ENCODE measurements around the gene NUP93. TPM values are rescaled to one million over a fixed set of nuclear protein-coding genes. Genes with fewer than 3 reads are reported as not detected.

Gene NUP93
- polyA plus RNA-seq, 1 experiment = 46.4 TPM

DNA sequence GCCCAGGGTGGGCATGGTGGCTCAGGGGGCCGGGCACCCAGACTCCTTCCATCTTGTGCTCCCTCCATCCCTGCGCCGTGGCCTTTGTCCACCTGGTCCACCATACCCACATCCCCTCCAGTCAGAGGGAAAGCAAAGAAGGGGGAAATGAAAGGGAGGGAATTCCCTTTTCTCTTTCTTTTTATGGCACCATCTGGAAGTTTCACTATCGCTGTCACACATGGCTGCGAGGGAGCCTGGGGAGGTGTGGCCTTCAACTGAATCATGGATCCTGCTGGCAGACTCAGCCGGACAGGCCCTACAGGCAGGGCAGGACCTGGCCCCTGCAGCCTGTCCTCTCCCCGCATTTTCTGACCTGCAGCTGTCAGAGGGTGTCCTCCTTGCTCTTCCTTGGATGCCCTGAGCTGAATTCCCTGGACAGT lies 141.3 kb downstream of the NUP93 start:
- Histone ChIP-seq H3K27ac (ENCODE audit: low read depth, low read length) (no peak overlapping the region), H3K27me3 (ENCODE audit: control insufficient read depth, insufficient read depth, low read length) (no peaks in the 10 kb centered on the region), H3K4me3 (ENCODE audit: low read depth, low read length) (no peak overlapping the region), H3K9me3 (ENCODE audit: control insufficient read depth, insufficient read depth, low read length) (no peaks in the 10 kb centered on the region)
- ChIA-PET CTCF (interaction anchor here (1.0 kb wide), 1 partner anchor 78 kb away, joined by 3 read pairs; no protein-coding TSS in a partner anchor), POLR2A (no interaction called here)
- TF ChIP-seq, protein P1, sequence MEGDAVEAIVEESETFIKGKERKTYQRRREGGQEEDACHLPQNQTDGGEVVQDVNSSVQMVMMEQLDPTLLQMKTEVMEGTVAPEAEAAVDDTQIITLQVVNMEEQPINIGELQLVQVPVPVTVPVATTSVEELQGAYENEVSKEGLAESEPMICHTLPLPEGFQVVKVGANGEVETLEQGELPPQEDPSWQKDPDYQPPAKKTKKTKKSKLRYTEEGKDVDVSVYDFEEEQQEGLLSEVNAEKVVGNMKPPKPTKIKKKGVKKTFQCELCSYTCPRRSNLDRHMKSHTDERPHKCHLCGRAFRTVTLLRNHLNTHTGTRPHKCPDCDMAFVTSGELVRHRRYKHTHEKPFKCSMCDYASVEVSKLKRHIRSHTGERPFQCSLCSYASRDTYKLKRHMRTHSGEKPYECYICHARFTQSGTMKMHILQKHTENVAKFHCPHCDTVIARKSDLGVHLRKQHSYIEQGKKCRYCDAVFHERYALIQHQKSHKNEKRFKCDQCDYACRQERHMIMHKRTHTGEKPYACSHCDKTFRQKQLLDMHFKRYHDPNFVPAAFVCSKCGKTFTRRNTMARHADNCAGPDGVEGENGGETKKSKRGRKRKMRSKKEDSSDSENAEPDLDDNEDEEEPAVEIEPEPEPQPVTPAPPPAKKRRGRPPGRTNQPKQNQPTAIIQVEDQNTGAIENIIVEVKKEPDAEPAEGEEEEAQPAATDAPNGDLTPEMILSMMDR (IDR thresholded peaks at IDR 0.05; ENCODE audit: low read depth, low read length) = no peak
- no peak for DNase-seq (ENCODE audit: low read depth, low spot score)

DNA sequence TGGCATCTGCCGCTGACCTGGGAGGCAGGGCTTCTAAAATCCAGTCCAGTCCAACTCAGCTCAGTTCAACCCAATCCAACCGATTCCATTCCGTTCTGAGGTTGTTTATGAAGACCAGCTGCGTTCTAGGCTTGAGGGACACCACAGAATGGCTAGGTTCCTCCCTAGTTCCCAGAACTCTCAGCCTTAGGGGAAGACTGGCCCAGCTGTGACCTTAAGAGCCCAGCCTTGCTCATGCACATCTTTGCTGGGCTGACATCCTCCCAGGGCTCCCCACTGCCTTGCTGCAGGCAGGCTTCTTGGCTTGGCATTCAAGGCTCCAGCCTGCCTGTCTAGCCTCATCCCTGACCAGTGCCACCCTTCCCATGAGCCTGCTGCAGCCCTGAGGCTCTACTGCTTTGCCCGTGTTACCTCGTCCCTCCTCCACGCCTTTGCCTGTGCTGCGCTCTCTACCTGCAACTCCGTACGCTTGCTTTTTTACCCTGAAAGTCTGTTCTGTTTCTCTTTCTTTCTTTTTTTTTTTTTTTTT lies 143.0 kb downstream of the NUP93 start:
- ChIA-PET POLR2A (interaction anchor here (0.7 kb wide), 1 partner anchor 97 kb away, joined by 6 read pairs; no protein-coding TSS in a partner anchor), CTCF (no interaction called here)
- H3K4me3 ChIP-seq (ENCODE audit: low read depth, low read length) = no peak overlapping the region
- no peaks in the 10 kb centered on the region for H3K9me3 ChIP-seq (ENCODE audit: control insufficient read depth, insufficient read depth, low read length)
- TF ChIP-seq, protein P1 (IDR thresholded peaks at IDR 0.05; ENCODE audit: low read depth, low read length) = no peak
- H3K27ac ChIP-seq (ENCODE audit: low read depth, low read length) = no peak overlapping the region
- H3K27me3 ChIP-seq (ENCODE audit: control insufficient read depth, insufficient read depth, low read length) = no peaks in the 10 kb centered on the region
- no peak for DNase-seq (ENCODE audit: low read depth, low spot score)

DNA sequence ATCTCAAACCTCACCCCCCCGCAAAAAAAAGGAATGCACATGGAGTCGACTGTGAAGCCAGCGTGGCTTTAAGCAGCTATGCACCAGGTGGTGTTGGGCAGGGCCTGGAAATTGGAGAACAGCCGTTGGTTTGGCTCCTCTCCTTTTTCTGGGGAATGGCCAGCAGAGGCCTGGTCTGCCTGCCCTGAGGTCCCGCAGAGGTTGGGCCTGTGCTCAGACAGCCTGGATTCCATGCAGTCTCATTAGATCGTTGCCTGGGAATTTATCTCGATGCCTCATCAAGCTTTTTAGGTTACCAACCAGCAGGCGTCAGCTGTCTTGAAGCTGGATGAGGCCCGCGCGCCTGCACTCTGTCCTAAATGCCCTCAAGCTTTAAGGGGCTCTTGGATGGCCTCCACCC lies 144.9 kb downstream of the NUP93 start:
- peaks cover 2% of the 10 kb centered on the region for H3K27me3 ChIP-seq (ENCODE audit: control insufficient read depth, insufficient read depth, low read length)
- H3K4me3 ChIP-seq (ENCODE audit: low read depth, low read length) = no peak overlapping the region
- ChIA-PET CTCF (interaction anchor here (1.6 kb wide), 1 partner anchor 9 kb away, joined by 4 read pairs; no protein-coding TSS in a partner anchor), POLR2A (interaction anchor here (0.5 to 0.6 kb wide), 2 partner anchors 59 to 70 kb away, joined by 3 to 5 read pairs; no protein-coding TSS in a partner anchor)
- TF ChIP-seq, protein P1 (IDR thresholded peaks at IDR 0.05; ENCODE audit: low read depth, low read length) = no peak
- no peak for DNase-seq (ENCODE audit: low read depth, low spot score)
- no peak overlapping the region for H3K27ac ChIP-seq (ENCODE audit: low read depth, low read length)
- H3K9me3 ChIP-seq (ENCODE audit: control insufficient read depth, insufficient read depth, low read length) = no peaks in the 10 kb centered on the region

DNA sequence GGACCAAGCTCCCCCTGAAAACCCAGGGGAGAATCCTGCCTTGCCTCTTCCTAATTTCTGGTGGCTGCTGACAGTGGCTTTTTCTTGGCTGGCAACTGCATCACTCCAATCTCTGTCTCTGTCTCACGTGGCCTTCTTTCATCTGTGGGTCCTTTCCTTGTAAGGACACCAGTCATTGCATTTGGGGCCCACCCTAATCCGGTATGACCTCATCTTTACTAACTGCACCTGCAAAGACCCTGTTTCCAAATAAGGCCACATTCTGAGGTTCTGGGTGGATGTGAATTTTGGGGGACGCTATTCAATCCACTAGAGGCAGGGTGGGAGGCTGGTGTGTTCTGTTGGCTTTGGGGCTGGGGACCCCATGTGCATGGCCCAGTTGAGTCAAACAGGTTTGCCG lies 146.1 kb downstream of the NUP93 start:
- TF ChIP-seq, protein P1 (IDR thresholded peaks at IDR 0.05; ENCODE audit: low read depth, low read length) = no peak
- H3K4me3 ChIP-seq (ENCODE audit: low read depth, low read length) = no peak overlapping the region
- no peak for DNase-seq (ENCODE audit: low read depth, low spot score)
- ChIA-PET CTCF (no interaction called here), POLR2A (no interaction called here)
- no peak overlapping the region for H3K27ac ChIP-seq (ENCODE audit: low read depth, low read length)
- H3K27me3 ChIP-seq (ENCODE audit: control insufficient read depth, insufficient read depth, low read length) = peaks cover 2% of the 10 kb centered on the region
- H3K9me3 ChIP-seq (ENCODE audit: control insufficient read depth, insufficient read depth, low read length) = no peaks in the 10 kb centered on the region

DNA sequence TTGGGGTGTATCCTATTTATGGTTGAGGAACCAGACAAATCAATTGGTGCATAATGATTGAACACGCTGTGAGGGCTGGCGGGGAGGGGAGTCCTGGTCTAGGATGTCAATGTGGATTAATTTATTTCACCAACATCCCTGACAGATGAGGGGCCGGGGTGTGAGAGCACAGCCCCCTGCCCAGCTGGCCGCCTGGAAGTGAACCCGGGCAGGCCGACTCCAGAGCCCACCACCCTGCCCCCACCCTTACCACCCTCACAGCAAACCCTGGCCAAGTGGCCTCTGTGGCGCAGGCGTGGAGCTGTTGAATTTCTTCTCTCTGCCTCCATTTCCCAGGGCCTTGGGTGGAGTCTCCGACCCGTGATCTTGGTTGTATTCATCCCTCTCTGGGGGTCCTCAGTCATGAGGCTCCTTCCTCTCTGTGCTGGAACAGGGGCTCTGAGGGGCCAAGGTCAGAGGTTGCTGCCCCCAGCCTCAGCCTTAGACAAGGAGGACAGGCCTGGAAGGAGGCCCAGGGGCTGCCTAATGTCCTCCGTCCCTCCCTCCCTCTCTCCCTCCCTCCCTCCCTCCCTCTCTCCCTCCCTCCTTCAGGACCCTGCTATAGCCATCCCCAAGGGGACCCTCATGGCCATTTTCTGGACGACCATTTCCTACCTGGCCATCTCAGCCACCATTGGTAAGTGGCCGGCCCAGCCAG lies 147.7 kb downstream of the NUP93 start:
- DNase-seq (ENCODE audit: low read depth, low spot score) = no peak
- TF ChIP-seq, protein P1 (IDR thresholded peaks at IDR 0.05; ENCODE audit: low read depth, low read length) = no peak
- Histone ChIP-seq H3K27me3 (ENCODE audit: control insufficient read depth, insufficient read depth, low read length) (peaks cover 2% of the 10 kb centered on the region), H3K27ac (ENCODE audit: low read depth, low read length) (no peak overlapping the region), H3K9me3 (ENCODE audit: control insufficient read depth, insufficient read depth, low read length) (no peaks in the 10 kb centered on the region), H3K4me3 (ENCODE audit: low read depth, low read length) (no peak overlapping the region)
- CTCF ChIA-PET = interaction anchor here (3.4 kb wide), 1 partner anchor 10 kb away, joined by 10 read pairs; no protein-coding TSS in a partner anchor
- POLR2A ChIA-PET = no interaction called here

All from AG04450 (cell line).